ENCODE results near the gene ATAD5.

The ATAD5 gene, protein sequence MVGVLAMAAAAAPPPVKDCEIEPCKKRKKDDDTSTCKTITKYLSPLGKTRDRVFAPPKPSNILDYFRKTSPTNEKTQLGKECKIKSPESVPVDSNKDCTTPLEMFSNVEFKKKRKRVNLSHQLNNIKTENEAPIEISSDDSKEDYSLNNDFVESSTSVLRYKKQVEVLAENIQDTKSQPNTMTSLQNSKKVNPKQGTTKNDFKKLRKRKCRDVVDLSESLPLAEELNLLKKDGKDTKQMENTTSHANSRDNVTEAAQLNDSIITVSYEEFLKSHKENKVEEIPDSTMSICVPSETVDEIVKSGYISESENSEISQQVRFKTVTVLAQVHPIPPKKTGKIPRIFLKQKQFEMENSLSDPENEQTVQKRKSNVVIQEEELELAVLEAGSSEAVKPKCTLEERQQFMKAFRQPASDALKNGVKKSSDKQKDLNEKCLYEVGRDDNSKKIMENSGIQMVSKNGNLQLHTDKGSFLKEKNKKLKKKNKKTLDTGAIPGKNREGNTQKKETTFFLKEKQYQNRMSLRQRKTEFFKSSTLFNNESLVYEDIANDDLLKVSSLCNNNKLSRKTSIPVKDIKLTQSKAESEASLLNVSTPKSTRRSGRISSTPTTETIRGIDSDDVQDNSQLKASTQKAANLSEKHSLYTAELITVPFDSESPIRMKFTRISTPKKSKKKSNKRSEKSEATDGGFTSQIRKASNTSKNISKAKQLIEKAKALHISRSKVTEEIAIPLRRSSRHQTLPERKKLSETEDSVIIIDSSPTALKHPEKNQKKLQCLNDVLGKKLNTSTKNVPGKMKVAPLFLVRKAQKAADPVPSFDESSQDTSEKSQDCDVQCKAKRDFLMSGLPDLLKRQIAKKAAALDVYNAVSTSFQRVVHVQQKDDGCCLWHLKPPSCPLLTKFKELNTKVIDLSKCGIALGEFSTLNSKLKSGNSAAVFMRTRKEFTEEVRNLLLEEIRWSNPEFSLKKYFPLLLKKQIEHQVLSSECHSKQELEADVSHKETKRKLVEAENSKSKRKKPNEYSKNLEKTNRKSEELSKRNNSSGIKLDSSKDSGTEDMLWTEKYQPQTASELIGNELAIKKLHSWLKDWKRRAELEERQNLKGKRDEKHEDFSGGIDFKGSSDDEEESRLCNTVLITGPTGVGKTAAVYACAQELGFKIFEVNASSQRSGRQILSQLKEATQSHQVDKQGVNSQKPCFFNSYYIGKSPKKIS (N-terminal part only)

DNA sequence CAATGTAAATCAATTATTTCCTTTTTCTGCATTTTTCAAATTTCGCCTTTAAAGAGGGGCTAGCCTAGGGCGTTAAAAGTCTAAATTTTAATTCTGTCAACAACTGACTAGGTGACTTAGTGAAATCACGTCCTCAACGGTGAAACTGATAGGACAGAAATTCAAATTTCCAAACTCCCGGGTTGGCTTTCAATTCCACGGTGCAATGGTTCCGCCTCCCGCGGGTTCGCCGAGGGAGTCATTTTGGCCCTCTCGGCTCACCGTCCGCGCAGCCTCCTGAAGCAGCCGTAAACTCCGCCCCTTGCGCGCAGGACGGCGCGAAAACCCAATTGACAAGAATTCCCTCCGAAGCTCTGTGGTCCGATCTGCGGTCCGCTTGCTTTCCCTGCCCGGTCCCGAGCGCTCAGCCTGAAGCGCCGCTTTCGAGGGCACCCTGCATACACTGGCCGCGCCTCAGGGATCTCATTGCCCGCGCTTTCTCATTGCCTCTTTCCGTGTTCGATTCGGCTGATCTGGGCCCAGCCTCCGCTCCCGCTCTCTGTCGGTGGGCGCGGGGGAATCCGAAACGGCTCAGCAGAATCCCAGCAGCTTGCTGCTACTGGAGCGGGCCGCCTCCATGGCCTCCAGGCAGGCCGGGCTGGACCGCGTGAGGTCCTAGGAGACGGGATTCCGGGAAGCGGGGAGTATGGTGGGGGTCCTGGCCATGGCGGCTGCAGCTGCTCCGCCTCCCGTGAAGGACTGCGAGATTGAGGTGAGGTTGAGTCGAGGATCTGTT is at the start of gene ATAD5:
Gene ATAD5 (plus strand): TSS at position 304 of the 775 bp plus-strand sequence. CDS start 382 bp downstream, at position 686.
- Histone ChIP-seq H3K9ac (peak within 1 kb of the TSS; percentile 59), H3K4me2 (ENCODE audit: low read length) (peak within 1 kb of the TSS; percentile 99), H2AFZ (peak within 1 kb of the TSS; percentile 91), H3K27me3 (ENCODE audit: control insufficient read depth, insufficient read depth, low read length) (no peaks in the 10 kb centered on the region), H3K9me3 (ENCODE audit: control insufficient read depth, low read length) (no peaks in the 10 kb centered on the region), H3K79me2 (no peaks in the 10 kb centered on the region), H3K27ac (peak within 1 kb of the TSS; percentile 12), H3K4me3 (ENCODE audit: low read depth, low read length) (peak within 1 kb of the TSS; percentile 80), H3K4me1 (peaks cover 9% of the 10 kb centered on the region), H3K36me3 (ENCODE audit: control insufficient read depth, insufficient read depth, low read length) (no peaks in the 10 kb centered on the region)
- TF ChIP-seq, protein P1, sequence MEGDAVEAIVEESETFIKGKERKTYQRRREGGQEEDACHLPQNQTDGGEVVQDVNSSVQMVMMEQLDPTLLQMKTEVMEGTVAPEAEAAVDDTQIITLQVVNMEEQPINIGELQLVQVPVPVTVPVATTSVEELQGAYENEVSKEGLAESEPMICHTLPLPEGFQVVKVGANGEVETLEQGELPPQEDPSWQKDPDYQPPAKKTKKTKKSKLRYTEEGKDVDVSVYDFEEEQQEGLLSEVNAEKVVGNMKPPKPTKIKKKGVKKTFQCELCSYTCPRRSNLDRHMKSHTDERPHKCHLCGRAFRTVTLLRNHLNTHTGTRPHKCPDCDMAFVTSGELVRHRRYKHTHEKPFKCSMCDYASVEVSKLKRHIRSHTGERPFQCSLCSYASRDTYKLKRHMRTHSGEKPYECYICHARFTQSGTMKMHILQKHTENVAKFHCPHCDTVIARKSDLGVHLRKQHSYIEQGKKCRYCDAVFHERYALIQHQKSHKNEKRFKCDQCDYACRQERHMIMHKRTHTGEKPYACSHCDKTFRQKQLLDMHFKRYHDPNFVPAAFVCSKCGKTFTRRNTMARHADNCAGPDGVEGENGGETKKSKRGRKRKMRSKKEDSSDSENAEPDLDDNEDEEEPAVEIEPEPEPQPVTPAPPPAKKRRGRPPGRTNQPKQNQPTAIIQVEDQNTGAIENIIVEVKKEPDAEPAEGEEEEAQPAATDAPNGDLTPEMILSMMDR (IDR thresholded peaks at IDR 0.05), result no peak

DNA sequence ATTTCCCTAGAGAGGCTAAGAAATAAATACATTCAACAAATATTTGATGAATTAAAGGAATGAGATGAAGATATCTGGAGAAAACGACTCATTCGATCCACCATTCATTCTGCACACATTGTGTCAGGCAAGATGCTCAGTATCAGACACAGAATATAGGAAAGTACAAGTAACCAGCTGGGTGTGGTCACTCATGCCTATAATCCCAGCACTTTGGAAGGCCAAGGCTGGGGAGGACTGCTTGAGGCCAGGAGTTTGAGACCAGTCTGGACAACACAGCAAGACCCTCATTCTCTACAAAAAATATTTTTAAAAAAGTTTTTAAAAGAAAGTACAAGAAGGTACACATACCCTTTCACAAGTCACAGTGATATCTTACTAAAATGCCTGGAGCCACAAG is 49.6 kb upstream of the ATAD5 start:
- no peak overlapping the region for H2AFZ ChIP-seq
- H3K36me3 ChIP-seq (ENCODE audit: control insufficient read depth, insufficient read depth, low read length), result no peaks in the 10 kb centered on the region
- H3K27ac ChIP-seq, result no peak overlapping the region
- no peaks in the 10 kb centered on the region for H3K79me2 ChIP-seq
- no peaks in the 10 kb centered on the region for H3K27me3 ChIP-seq (ENCODE audit: control insufficient read depth, insufficient read depth, low read length)
- no peak overlapping the region for H3K9ac ChIP-seq
- H3K4me3 ChIP-seq (ENCODE audit: low read depth, low read length), result no peak overlapping the region
- TF ChIP-seq, protein P1 (IDR thresholded peaks at IDR 0.05), result no peak
- H3K9me3 ChIP-seq (ENCODE audit: control insufficient read depth, low read length), result no peaks in the 10 kb centered on the region
- H3K4me2 ChIP-seq (ENCODE audit: low read length), result no peak overlapping the region
- no peaks in the 10 kb centered on the region for H3K4me1 ChIP-seq

GRCh38 chr17:30788918-30789317 is 42.8 kb upstream of the ATAD5 start:
- Histone ChIP-seq H3K36me3 (ENCODE audit: control insufficient read depth, insufficient read depth, low read length) (no peaks in the 10 kb centered on the region), H3K9me3 (ENCODE audit: control insufficient read depth, low read length) (no peaks in the 10 kb centered on the region), H3K27ac (no peak overlapping the region), H3K4me2 (ENCODE audit: low read length) (no peak overlapping the region), H3K4me1 (peaks cover 11% of the 10 kb centered on the region), H2AFZ (no peak overlapping the region), H3K9ac (no peak overlapping the region), H3K4me3 (ENCODE audit: low read depth, low read length) (no peak overlapping the region), H3K27me3 (ENCODE audit: control insufficient read depth, insufficient read depth, low read length) (no peaks in the 10 kb centered on the region), H3K79me2 (no peaks in the 10 kb centered on the region)
- TF ChIP-seq, protein P1 (IDR thresholded peaks at IDR 0.05), result no peak

DNA sequence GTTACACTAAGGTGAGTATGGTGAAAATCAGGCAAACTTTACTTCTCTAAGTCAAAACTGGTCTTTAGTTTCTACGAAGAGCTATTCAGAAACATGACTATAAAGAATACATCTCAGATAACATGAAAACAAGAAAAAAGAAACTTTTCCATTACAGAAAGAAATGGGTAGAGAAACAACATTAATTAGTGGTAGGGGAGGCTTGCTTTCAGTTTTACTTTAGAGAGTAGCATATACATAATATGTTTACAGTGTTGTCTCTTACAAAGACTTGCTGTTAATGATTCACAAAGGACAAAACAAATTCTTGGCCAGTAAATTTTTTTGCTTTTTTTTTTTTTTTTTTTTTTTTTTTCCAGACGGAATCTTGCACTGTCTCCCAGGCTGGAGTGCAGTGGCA is 41.5 kb upstream of the ATAD5 start:
- Histone ChIP-seq H2AFZ (no peak overlapping the region), H3K4me2 (ENCODE audit: low read length) (peak overlapping the region; percentile 21), H3K9ac (no peak overlapping the region), H3K4me3 (ENCODE audit: low read depth, low read length) (no peak overlapping the region), H3K27me3 (ENCODE audit: control insufficient read depth, insufficient read depth, low read length) (no peaks in the 10 kb centered on the region), H3K27ac (peak overlapping the region; percentile 33), H3K9me3 (ENCODE audit: control insufficient read depth, low read length) (no peaks in the 10 kb centered on the region), H3K4me1 (peaks cover 11% of the 10 kb centered on the region), H3K79me2 (no peaks in the 10 kb centered on the region), H3K36me3 (ENCODE audit: control insufficient read depth, insufficient read depth, low read length) (no peaks in the 10 kb centered on the region)
- TF ChIP-seq, protein P1 (IDR thresholded peaks at IDR 0.05), result no peak

All from parathyroid adenoma (tissue), 2 donors.